ENCODE results near the gene CALN1.
"Not testable (repeated sequence)": the region's sequence is repeated elsewhere in the genome, so short reads cannot be mapped to it uniquely, and the experiment has no call there.

Gene CALN1

DNA sequence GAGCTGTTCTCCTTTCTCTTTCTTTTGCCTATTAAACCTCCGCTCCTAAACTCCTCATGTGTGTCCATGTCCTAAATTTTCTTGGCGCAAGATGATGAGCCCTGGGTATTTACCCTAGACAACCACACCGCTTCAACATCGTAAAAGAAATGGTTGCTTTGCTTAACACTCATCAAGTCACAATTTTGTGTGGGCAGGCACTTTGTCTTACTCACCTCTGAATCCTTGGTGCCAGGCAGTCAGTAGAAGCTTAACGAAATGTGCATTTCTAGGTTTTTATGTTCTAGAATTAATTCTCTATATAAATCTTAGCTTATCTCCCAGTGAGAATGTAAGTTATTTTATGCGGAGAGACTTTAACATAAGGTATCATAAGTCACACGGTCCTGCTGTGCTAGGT is 478.7 kb downstream of the CALN1 start:
- H3K9me3 Mint-ChIP-seq = peaks cover 18% of the 10 kb centered on the region
- H3K4me3 Mint-ChIP-seq = no peak overlapping the region
- no peak for TF ChIP-seq CTCF (IDR thresholded peaks at IDR 0.05)
- no peak overlapping the region for H3K27ac Mint-ChIP-seq
- H3K36me3 Mint-ChIP-seq (ENCODE audit: low read depth) = peaks cover 10% of the 10 kb centered on the region
- H3K4me1 Mint-ChIP-seq = peaks cover 4% of the 10 kb centered on the region
- DNase-seq = no peak
- no peaks in the 10 kb centered on the region for H3K27me3 Mint-ChIP-seq (ENCODE audit: low read depth, poor library complexity)

- TF ChIP-seq CTCF (IDR thresholded peaks at IDR 0.05) = no peak
- Mint-ChIP-seq H3K36me3 (ENCODE audit: low read depth) (peaks cover 17% of the 10 kb centered on the region), H3K9me3 (peaks cover 27% of the 10 kb centered on the region), H3K27me3 (ENCODE audit: low read depth, poor library complexity) (no peaks in the 10 kb centered on the region), H3K27ac (no peak overlapping the region), H3K4me1 (no peaks in the 10 kb centered on the region), H3K4me3 (no peak overlapping the region)
- no peak for DNase-seq
Measured at GRCh38 chr7:71925663-71926062, 486.5 kb downstream of the CALN1 start.

DNA sequence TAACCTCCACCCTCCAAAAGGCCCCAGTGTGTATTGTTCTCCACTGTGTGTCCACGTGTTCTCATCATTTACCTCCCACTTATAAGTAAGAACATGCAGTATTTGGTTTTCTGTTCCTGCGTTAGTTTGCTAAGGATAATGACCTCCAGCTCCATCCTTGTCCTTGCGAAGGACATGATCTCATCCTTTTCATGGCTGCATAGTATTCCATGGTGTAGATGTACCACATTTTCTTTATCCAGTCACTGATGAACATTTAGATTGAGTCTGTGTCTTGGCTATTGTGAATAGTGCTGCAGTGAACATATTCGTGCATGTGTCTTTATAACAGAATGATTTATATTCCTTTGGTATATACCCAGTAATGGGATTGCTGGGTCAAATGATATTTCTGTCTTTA is 497.9 kb downstream of the CALN1 start:
- not testable (repeated sequence) for H3K4me3 Mint-ChIP-seq

GRCh38 chr7:71912476-71912875 is 499.7 kb downstream of the CALN1 start:
- Mint-ChIP-seq H3K4me3 (no peak overlapping the region), H3K9me3 (peaks cover 23% of the 10 kb centered on the region)

More for the DNA sequence above, 497.9 kb downstream of the CALN1 start:
- H3K27ac Mint-ChIP-seq; H3K4me1 Mint-ChIP-seq; DNase-seq; H3K36me3 Mint-ChIP-seq (ENCODE audit: low read depth): not testable (repeated sequence)
- peaks cover 23% of the 10 kb centered on the region for H3K9me3 Mint-ChIP-seq
- peaks cover 11% of the 10 kb centered on the region for H3K27me3 Mint-ChIP-seq (ENCODE audit: low read depth, poor library complexity)

DNA sequence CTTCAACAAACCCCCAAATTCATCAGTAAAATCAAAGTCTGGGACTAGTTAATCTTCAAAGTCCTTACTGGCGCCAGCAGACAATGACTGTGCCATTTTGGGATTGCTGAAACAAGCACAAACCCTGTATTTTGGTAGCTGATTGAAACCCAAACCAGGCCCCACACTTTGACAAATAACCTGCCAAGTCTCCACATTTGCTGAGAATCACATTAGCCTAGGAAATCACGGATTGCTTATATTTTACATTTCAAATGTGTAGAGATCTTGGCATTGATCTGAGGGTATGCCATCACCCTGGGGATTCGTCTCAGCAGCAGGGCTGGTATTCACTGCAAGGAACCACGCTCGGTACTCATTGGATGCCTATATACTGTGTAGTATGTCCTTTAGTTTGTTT is 501.1 kb downstream of the CALN1 start:
- no peak overlapping the region for H3K27ac Mint-ChIP-seq
- H3K4me3 Mint-ChIP-seq = no peak overlapping the region
- no peak for DNase-seq
- peaks cover 11% of the 10 kb centered on the region for H3K27me3 Mint-ChIP-seq (ENCODE audit: low read depth, poor library complexity)
- peaks cover 23% of the 10 kb centered on the region for H3K9me3 Mint-ChIP-seq
- no peaks in the 10 kb centered on the region for H3K4me1 Mint-ChIP-seq
- H3K36me3 Mint-ChIP-seq (ENCODE audit: low read depth) = no peaks in the 10 kb centered on the region
- TF ChIP-seq CTCF (IDR thresholded peaks at IDR 0.05) = no peak

More at GRCh38 chr7:71912476-71912875, 499.7 kb downstream of the CALN1 start:
- no peak for DNase-seq
- no peak for TF ChIP-seq CTCF (IDR thresholded peaks at IDR 0.05)
- no peaks in the 10 kb centered on the region for H3K36me3 Mint-ChIP-seq (ENCODE audit: low read depth)
- H3K27ac Mint-ChIP-seq = no peak overlapping the region
- peaks cover 6% of the 10 kb centered on the region for H3K27me3 Mint-ChIP-seq (ENCODE audit: low read depth, poor library complexity)
- no peaks in the 10 kb centered on the region for H3K4me1 Mint-ChIP-seq

DNA sequence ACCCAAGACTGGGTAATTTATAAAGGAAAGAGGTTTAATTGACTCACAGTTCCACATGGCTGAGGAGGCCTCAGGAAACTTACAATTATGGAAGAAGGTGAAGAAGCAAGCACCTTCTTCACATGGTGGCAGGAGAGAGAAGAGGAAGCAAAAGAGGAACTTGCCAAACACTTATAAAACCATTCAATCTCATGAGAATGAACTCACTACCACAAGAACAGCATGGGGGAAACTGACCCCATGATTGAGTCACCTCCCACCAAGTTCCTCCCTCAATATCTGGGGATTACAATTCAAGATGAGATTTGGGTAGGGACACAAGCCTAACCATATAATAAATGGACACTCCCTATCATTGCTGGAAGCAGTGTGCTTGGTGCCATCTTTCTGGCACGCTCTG is 506.3 kb downstream of the CALN1 start:
- TF ChIP-seq CTCF (IDR thresholded peaks at IDR 0.05) = no peak
- DNase-seq = no peak
- Mint-ChIP-seq H3K27me3 (ENCODE audit: low read depth, poor library complexity) (peaks cover 8% of the 10 kb centered on the region), H3K36me3 (ENCODE audit: low read depth) (no peaks in the 10 kb centered on the region), H3K4me1 (no peaks in the 10 kb centered on the region), H3K9me3 (peaks cover 27% of the 10 kb centered on the region), H3K4me3 (no peak overlapping the region), H3K27ac (peak overlapping the region; percentile 44)
